IPS DF 6.9 (cell line): ENCODE data around the gene TIAM1.

ENCODE experiments used
- DNase-seq: peaks from one replicate; pipeline ENCODE4 v3.0.0-alpha.2; 2013; ENCODE audit warnings: low read depth, low spot score
- H3K27ac ChIP-seq: one replicate; pipeline ENCODE4 v1.5.1; 2013; ENCODE audit warnings: low read length, control low read depth
- H3K27me3 ChIP-seq: 2 replicates; pipeline ENCODE4 v1.6.1; 2013; ENCODE audit warnings: mild to moderate bottlenecking, low read length; ENCODE audit not compliant: control insufficient read depth, insufficient read depth
- H3K36me3 ChIP-seq: 2 replicates; pipeline ENCODE4 v1.6.1; 2013; ENCODE audit warnings: low read length; ENCODE audit not compliant: control insufficient read depth, insufficient read depth
- H3K4me1 ChIP-seq: 2 replicates; pipeline ENCODE4 v1.6.1; 2013; ENCODE audit warnings: low read length; ENCODE audit not compliant: control insufficient read depth, insufficient read depth
- H3K4me3 ChIP-seq: 2 replicates; pipeline ENCODE4 v1.5.1; 2013; ENCODE audit warnings: mild to moderate bottlenecking, low read length
- H3K9me3 ChIP-seq: 2 replicates; pipeline ENCODE4 v1.6.1; 2013; ENCODE audit warnings: low read length, inconsistent platforms; ENCODE audit not compliant: control insufficient read depth, insufficient read depth
- WGBS: extraction: QIAGEN DNeasy Blood & Tissue Kit; methylation state at CpG from one replicate; pipeline ENCODE4 v1.1.7; 2013; ENCODE audit warnings: mixed read lengths, missing lambda C conversion rate; ENCODE audit not compliant: insufficient read length, insufficient coverage; 5-methylcytosine and 5-hydroxymethylcytosine counted together

Gene TIAM1

DNA sequence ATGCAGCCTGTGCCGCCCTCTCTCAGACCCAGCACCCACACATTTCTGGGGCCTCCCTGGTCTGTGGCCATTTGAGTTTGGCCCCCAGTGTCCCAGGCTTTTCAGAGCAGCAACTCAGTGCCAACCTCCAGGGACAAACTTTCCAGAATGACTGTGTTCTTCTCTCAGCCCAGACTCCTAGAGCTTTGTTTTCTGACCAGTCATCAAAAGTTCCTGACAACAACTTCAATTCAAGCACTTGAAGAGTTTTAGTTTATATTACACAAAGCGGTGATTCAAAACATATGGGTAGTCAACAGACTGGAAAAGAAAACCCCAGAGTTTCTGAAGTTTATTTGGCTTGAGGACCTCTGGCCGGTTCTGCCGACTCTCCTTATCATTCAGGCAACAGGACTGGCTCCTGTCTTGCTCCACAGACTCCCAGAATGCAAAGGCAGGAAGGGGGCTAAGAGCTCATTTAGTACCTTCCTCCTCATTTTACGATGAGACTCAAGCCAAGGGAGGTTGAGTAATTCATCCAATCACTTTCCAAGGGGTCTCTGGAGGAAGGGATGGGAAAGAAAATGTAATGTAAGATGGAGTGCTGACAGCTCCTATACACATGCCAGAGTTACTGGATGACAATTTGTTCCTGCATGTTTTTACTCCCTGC lies 27.0 kb upstream of the TIAM1 start:
- H3K9me3 ChIP-seq, result no peaks in the 10 kb centered on the region
- H3K27ac ChIP-seq, result no peak overlapping the region
- no CpG with 5 or more reads among the region's 5 CpGs for WGBS
- H3K4me1 ChIP-seq, result no peaks in the 10 kb centered on the region
- no peaks in the 10 kb centered on the region for H3K36me3 ChIP-seq
- no peak for DNase-seq
- no peak overlapping the region for H3K4me3 ChIP-seq
- H3K27me3 ChIP-seq, result no peaks in the 10 kb centered on the region

- WGBS, result no CpG with 5 or more reads among the region's 4 CpGs
- Histone ChIP-seq H3K4me1 (no peaks in the 10 kb centered on the region), H3K9me3 (no peaks in the 10 kb centered on the region), H3K4me3 (no peak overlapping the region), H3K27me3 (no peaks in the 10 kb centered on the region), H3K27ac (no peak overlapping the region), H3K36me3 (no peaks in the 10 kb centered on the region)
- no peak for DNase-seq
Observed at GRCh38 chr21:31370281-31370892, 26.3 kb upstream of the TIAM1 start.

DNA sequence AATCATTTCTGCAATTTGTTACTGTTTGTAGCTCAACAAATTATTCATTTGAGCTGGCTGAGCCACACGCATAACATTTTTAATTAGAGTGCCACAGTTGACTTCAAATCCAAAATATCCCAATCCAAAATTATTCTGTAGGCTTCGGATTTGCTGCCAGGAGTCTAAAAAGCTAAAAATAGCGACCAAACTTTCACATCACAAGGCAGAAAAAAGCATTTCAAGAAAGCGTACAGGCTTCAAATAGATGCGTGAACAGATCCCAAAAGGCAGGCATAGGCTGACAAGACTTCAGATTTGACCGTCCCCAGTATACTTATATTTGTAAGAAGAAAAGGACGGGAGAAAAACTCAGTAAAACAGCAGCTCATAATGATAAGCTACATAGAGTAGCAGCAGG lies 24.3 kb upstream of the TIAM1 start:
- no peak overlapping the region for H3K4me3 ChIP-seq
- WGBS, result no CpG with 5 or more reads among the region's 7 CpGs

GRCh38 chr21:31367801-31368200 lies 23.7 kb upstream of the TIAM1 start:
- Histone ChIP-seq H3K27ac (no peak overlapping the region), H3K4me3 (no peak overlapping the region), H3K4me1 (no peaks in the 10 kb centered on the region), H3K9me3 (no peaks in the 10 kb centered on the region), H3K27me3 (no peaks in the 10 kb centered on the region), H3K36me3 (no peaks in the 10 kb centered on the region)
- DNase-seq, result no peak
- no CpG with 5 or more reads among the region's 2 CpGs for WGBS

More for the DNA sequence above, 24.3 kb upstream of the TIAM1 start:
- Histone ChIP-seq H3K36me3 (no peaks in the 10 kb centered on the region), H3K27ac (no peak overlapping the region), H3K4me1 (no peaks in the 10 kb centered on the region), H3K27me3 (no peaks in the 10 kb centered on the region), H3K9me3 (no peaks in the 10 kb centered on the region)
- no peak for DNase-seq

- H3K4me1 ChIP-seq, result no peaks in the 10 kb centered on the region
- no CpG with 5 or more reads among the region's 2 CpGs for WGBS
- no peaks in the 10 kb centered on the region for H3K27me3 ChIP-seq
- no peak for DNase-seq
- H3K4me3 ChIP-seq, result no peak overlapping the region
- no peaks in the 10 kb centered on the region for H3K36me3 ChIP-seq
- no peaks in the 10 kb centered on the region for H3K9me3 ChIP-seq
- no peak overlapping the region for H3K27ac ChIP-seq
Observed at GRCh38 chr21:31366825-31367224, 22.8 kb upstream of the TIAM1 start.

DNA sequence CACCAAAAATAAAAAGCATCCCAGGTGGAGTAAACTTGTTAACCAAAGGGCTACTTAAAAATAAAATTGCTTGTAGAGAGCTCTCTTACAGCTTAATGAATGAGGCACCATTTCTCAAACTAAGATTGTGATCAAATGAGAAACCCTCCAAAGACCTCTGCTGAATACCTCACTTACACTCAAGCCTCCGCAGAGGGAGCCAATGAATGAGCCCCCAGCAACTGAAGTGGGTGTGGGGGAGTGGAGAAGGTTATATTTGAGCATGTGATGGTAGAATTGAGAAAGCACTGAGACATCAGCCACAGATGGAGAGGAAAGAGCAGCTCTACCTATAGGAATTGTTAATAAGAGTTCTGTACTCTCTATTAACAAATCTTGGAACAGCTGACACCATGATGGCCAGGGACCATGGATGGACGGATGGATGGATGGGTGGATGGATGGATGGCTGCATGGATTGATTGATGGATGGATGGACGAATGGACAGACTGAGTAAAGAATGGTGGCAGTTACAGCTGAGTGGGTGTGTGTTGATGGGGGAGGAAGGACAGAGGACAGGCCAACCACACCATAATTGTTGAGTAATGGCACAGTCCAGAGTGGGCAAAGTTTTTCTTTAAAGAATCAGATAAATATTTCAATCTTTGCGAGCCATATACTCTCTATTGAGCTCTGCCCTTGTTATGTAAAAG lies 20.3 kb upstream of the TIAM1 start:
- Histone ChIP-seq H3K9me3 (no peaks in the 10 kb centered on the region), H3K4me3 (no peak overlapping the region), H3K4me1 (no peaks in the 10 kb centered on the region), H3K36me3 (no peaks in the 10 kb centered on the region), H3K27ac (no peak overlapping the region), H3K27me3 (no peaks in the 10 kb centered on the region)
- WGBS, result no CpG with 5 or more reads among the region's 4 CpGs
- no peak for DNase-seq

DNA sequence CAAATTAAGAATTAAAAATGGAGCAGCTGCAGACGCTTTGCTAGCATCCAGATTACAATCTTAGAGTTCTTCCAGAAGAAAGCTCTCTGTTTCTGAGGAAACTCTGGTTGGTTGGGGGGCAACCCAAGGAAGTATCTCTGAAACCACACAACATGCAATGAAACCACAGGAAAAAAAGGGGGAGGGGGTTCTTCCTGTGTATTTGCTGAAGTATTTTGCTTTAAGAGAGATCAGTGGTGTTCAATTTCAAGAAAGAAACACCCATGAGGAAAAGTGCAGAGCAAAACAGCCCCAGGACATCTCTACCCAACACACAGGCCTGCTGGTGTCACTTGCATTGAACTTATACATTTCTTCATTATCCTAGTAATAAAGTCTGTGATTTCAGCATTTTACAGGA lies 19.7 kb upstream of the TIAM1 start:
- DNase-seq, result no peak
- Histone ChIP-seq H3K27me3 (no peaks in the 10 kb centered on the region), H3K4me3 (no peak overlapping the region), H3K9me3 (no peaks in the 10 kb centered on the region), H3K36me3 (no peaks in the 10 kb centered on the region), H3K27ac (no peak overlapping the region), H3K4me1 (no peaks in the 10 kb centered on the region)
- WGBS, result no CpG with 5 or more reads among the region's 1 CpG

GRCh38 chr21:31360717-31361116 lies 16.7 kb upstream of the TIAM1 start:
- Histone ChIP-seq H3K9me3 (no peaks in the 10 kb centered on the region), H3K36me3 (no peaks in the 10 kb centered on the region), H3K27me3 (no peaks in the 10 kb centered on the region), H3K4me3 (no peak overlapping the region), H3K27ac (no peak overlapping the region), H3K4me1 (no peaks in the 10 kb centered on the region; the same call in 1 of the 2 replicates)
- DNase-seq, result no peak

GRCh38 chr21:31358158-31358557 lies 14.1 kb upstream of the TIAM1 start:
- no peaks in the 10 kb centered on the region for H3K27me3 ChIP-seq
- WGBS, result no CpG with 5 or more reads among the region's 8 CpGs

DNA sequence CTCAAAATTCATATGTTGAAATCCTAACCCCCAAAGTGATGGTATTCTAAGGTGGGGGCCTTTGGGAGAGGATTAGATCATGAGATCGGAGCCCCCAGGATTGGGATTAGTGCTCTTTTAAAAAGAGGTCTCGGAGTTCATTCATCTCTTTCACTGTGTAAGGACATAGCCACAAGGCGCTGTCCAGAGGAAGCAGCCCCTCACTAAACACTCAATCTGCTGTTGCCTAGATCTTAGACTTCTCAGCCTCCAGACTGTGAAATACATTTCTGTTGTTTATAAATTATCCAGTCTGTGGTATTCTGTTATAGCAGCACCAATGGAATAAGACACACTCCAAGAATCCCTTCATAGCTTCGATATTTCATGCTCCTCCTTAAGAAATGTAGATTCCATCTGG lies 12.4 kb upstream of the TIAM1 start:
- Histone ChIP-seq H3K27ac (no peak overlapping the region), H3K4me3 (no peak overlapping the region), H3K9me3 (no peaks in the 10 kb centered on the region), H3K36me3 (no peaks in the 10 kb centered on the region), H3K4me1 (no peaks in the 10 kb centered on the region; the same call in 1 of the 2 replicates), H3K27me3 (no peaks in the 10 kb centered on the region)
- no peak for DNase-seq
- WGBS, result no CpG with 5 or more reads among the region's 4 CpGs

More at GRCh38 chr21:31358158-31358557, 14.1 kb upstream of the TIAM1 start:
- DNase-seq, result no peak
- Histone ChIP-seq H3K27ac (no peak overlapping the region), H3K36me3 (no peaks in the 10 kb centered on the region), H3K4me1 (no peaks in the 10 kb centered on the region; the same call in 1 of the 2 replicates), H3K4me3 (no peak overlapping the region), H3K9me3 (no peaks in the 10 kb centered on the region)
